Endodermal cell (in vitro differentiated cells): ENCODE data around the gene CDH18. TPM values are rescaled to one million over a fixed set of nuclear protein-coding genes. Genes with fewer than 3 reads are reported as not detected.

ENCODE experiments used
- DNase-seq: peaks from one replicate; pipeline ENCODE4 v3.0.0-alpha.2; 2017
- H3K27ac ChIP-seq: 2 replicates; pipeline ENCODE4 v1.5.1; 2013; ENCODE audit warnings: mild to moderate bottlenecking, low read depth, low read length, moderate library complexity
- H3K27me3 ChIP-seq: 2 replicates; pipeline ENCODE4 v1.6.1; 2013; ENCODE audit warnings: mild to moderate bottlenecking, low read length, moderate library complexity; ENCODE audit not compliant: insufficient read depth, control insufficient read depth, poor library complexity, severe bottlenecking
- H3K36me3 ChIP-seq: 2 replicates; pipeline ENCODE4 v1.7.0; 2013; ENCODE audit warnings: mild to moderate bottlenecking, low read length, moderate library complexity; ENCODE audit not compliant: control insufficient read depth, insufficient read depth
- H3K4me1 ChIP-seq: one replicate; pipeline ENCODE4 v1.7.0; 2013; ENCODE audit warnings: low read length; ENCODE audit not compliant: control insufficient read depth, insufficient read depth
- H3K4me3 ChIP-seq: 2 replicates; pipeline ENCODE4 v1.5.1; 2013; ENCODE audit warnings: mild to moderate bottlenecking, low read length, moderate library complexity
- H3K9ac ChIP-seq: 2 replicates; pipeline ENCODE4 v1.6.1; 2013; ENCODE audit warnings: mild to moderate bottlenecking, low read length, moderate library complexity; ENCODE audit not compliant: poor library complexity, severe bottlenecking; ENCODE audit errors: extremely low read depth
- H3K9me3 ChIP-seq: 2 replicates; pipeline ENCODE4 v1.6.1; 2013; ENCODE audit warnings: mild to moderate bottlenecking, low read length, moderate library complexity; ENCODE audit not compliant: control insufficient read depth
- H3K27ac Mint-ChIP-seq: 2 replicates; pipeline ENCODE4 v1.8.0; 2020; ENCODE audit warnings: mixed read lengths
- H3K27me3 Mint-ChIP-seq: 2 replicates; pipeline ENCODE4 v1.8.0; 2021; ENCODE audit warnings: mild to moderate bottlenecking, mixed read lengths; ENCODE audit not compliant: insufficient read depth
- H3K36me3 Mint-ChIP-seq: 2 replicates; pipeline ENCODE4 v1.8.0; 2020; ENCODE audit warnings: low read depth, mixed read lengths
- H3K4me1 Mint-ChIP-seq: 2 replicates; pipeline ENCODE4 v1.8.0; 2020; ENCODE audit warnings: mixed read lengths
- H3K4me3 Mint-ChIP-seq: 2 replicates; pipeline ENCODE4 v1.8.0; 2020; ENCODE audit warnings: mild to moderate bottlenecking, moderate library complexity, mixed read lengths
- H3K9me3 Mint-ChIP-seq: 2 replicates; pipeline ENCODE4 v1.8.0; 2020; ENCODE audit warnings: mild to moderate bottlenecking, mixed read lengths
- CTCF ChIP-seq: fragments of 200-600 bp; sonication (generic); conservative IDR thresholded peaks from 2 replicates; pipeline ENCODE4 v1.5.0; 2021; ENCODE audit warnings: antibody characterized with exemption, mild to moderate bottlenecking
- WGBS, 2 experiments: methylation state at CpG; one replicate each; pipeline versions ENCODE4 v1.1.5 to v1.1.7; 2013; ENCODE audit warnings: missing lambda C conversion rate in 2 of 2, mixed read lengths in 1 of 2; ENCODE audit not compliant: insufficient coverage in 1 of 2, insufficient read length in 1 of 2; 5-methylcytosine and 5-hydroxymethylcytosine counted together
- total RNA-seq, 2 donors: library from RNA; stranded (reverse); fragmentation: NEBNext Ultra II Directional in 1 of 2; extraction: Animal tissue kit (Norgen Biotek cat#: 25700) in 1 of 2; gene quantifications; 2 replicates in 1 of 2; 3 replicates in 1 of 2; pipeline ENCODE4 v1.2.1, GENCODE V29; 2021

The CDH18 gene
- total RNA-seq, 2 donors from 2014 or later, result 0.22 TPM; not detected in 1

DNA sequence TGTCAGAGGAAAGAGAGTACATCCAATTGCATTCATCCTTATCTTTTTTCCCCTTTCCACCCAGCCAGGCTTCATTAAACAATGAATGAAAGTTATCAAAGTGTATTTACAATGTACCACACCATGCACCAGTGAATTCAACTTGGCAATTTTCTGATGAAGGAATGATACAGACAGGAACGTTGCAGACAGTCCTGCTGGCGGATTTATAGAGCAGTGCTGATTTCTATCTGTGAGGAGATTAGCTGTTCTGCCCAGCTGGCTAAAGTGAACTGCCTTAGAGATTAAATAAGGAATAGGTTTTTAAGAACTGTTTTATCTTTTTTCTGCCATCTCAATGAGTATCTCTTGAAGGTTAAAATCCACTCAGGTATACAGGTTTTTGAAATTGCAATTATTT lies 403.9 kb downstream of the CDH18 start:
- no peaks in the 10 kb centered on the region for H3K9me3 ChIP-seq
- DNase-seq, result no peak
- H3K27ac ChIP-seq, result no peak overlapping the region
- Mint-ChIP-seq H3K9me3 (peaks cover 2% of the 10 kb centered on the region), H3K27ac (no peak overlapping the region), H3K36me3 (no peaks in the 10 kb centered on the region), H3K27me3 (no peaks in the 10 kb centered on the region), H3K4me1 (peaks cover 17% of the 10 kb centered on the region), H3K4me3 (no peak overlapping the region)
- H3K27me3 ChIP-seq, result no peaks in the 10 kb centered on the region
- H3K4me3 ChIP-seq, result no peak overlapping the region
- 75 to 100% methylated on average over 2 of the region's 2 CpGs for WGBS, 2 experiments
- no peak for TF ChIP-seq CTCF
- H3K9ac ChIP-seq, result no peak overlapping the region
- peaks cover under 1% of the 10 kb centered on the region for H3K4me1 ChIP-seq
- H3K36me3 ChIP-seq, result no peaks in the 10 kb centered on the region

- WGBS, 2 experiments, result 85 to 90% methylated on average over 1 to 3 of the region's 3 CpGs
- Mint-ChIP-seq H3K27ac (no peak overlapping the region), H3K36me3 (no peaks in the 10 kb centered on the region), H3K27me3 (no peaks in the 10 kb centered on the region), H3K9me3 (no peaks in the 10 kb centered on the region), H3K4me1 (peaks cover 19% of the 10 kb centered on the region), H3K4me3 (no peak overlapping the region)
- no peak overlapping the region for H3K4me3 ChIP-seq
- no peak overlapping the region for H3K9ac ChIP-seq
- no peaks in the 10 kb centered on the region for H3K9me3 ChIP-seq
- H3K4me1 ChIP-seq, result peaks cover 11% of the 10 kb centered on the region
- peak; percentile 41 for DNase-seq
- no peak for TF ChIP-seq CTCF
- no peaks in the 10 kb centered on the region for H3K36me3 ChIP-seq
- no peak overlapping the region for H3K27ac ChIP-seq
- H3K27me3 ChIP-seq, result no peaks in the 10 kb centered on the region
Measured at GRCh38 chr5:19577882-19578281, 410.1 kb downstream of the CDH18 start.

DNA sequence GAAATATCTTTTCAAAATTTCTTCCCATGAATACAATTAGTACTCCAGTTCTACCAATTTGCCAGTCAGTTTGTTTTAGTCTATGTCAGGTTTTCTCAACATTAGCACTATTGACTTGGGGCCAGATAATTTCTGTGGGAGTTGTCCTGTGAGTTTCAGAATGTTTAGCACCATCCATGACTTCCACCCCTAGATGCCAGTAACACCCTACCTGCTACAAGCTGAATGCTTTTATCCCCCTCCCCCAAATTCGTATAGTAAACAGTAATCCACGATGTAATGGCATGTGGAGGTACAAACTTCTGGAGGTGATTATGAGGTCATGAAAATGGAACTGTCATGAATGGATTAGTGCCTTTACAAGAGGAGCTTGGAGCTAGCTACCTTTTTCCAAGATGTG lies 420.0 kb downstream of the CDH18 start:
- no peaks in the 10 kb centered on the region for H3K9me3 Mint-ChIP-seq
- H3K27me3 Mint-ChIP-seq, result peaks cover 2% of the 10 kb centered on the region
- Histone ChIP-seq H3K27me3 (no peaks in the 10 kb centered on the region), H3K9me3 (no peaks in the 10 kb centered on the region), H3K27ac (no peak overlapping the region), H3K9ac (no peak overlapping the region), H3K4me3 (no peak overlapping the region), H3K36me3 (no peaks in the 10 kb centered on the region), H3K4me1 (no peaks in the 10 kb centered on the region)
- no peak overlapping the region for H3K27ac Mint-ChIP-seq
- peaks cover 3% of the 10 kb centered on the region for H3K4me1 Mint-ChIP-seq
- WGBS, 2 experiments, result 97% methylated on average over 2 of the region's 2 CpGs; no CpG with 5 or more reads in 1 of the 2 experiments
- no peak overlapping the region for H3K4me3 Mint-ChIP-seq
- no peak for DNase-seq
- no peak for TF ChIP-seq CTCF
- no peaks in the 10 kb centered on the region for H3K36me3 Mint-ChIP-seq
